Endometrium (tissue), 2 donors: ENCODE data around the gene TTF2.
A peak's percentile ranks its signal among the peaks of the same experiment; 100 is the strongest.
"Not testable (repeated sequence)": the region's sequence is repeated elsewhere in the genome, so short reads cannot be mapped to it uniquely, and the experiment has no call there.

ENCODE experiments used
- FAIRE-seq: peaks from 2 replicates; lab custom pipeline; 2012; peaks lifted over from hg19 to GRCh38; lab: Jason Lieb, UNC
- donor health status: control.
- donor health status: control.

TTF2 gene

DNA sequence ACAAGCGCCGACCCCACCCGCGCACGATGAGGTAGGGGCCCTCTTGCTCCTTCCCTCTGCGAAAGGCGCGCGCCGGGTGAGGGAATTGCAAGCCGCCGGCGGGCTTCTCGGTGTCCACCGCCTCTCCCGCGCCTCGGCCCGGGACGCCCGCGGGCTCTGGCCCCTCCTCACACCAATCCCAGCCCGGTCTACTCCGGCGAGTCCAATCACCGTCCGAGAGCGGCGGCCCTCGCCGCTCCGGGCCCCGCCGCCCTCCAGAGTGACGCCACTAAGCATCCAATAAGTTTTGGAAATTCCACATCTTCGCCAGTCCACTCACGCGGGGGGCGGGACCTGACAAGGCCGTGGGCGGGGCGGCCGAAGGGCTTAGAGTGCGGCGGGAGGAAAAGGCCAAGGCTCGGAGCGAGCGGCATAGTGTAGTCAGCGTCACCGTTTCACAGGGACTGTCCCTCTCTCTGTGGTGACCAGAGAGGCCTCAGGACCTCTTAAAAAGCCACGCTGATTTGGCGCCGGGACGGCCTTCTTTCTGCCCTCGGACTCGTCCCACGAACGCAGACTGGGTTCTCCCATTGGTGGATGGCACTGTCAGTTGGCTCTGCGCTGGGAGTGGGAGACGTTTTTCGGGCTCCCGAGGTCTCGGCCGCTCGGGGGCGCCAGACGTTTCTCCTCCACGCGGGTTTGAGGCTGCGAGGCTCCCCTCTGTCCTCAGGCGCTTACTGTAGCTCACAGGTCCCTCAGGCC lies 61.6 kb downstream of the TTF2 start, which contains the start of gene TRIM45:
Gene TRIM45 (minus strand): TSS at position 161 of the 741 bp plus-strand sequence. CDS start 548 bp downstream, outside the sequence.
- peak; percentile 48 for FAIRE-seq

DNA sequence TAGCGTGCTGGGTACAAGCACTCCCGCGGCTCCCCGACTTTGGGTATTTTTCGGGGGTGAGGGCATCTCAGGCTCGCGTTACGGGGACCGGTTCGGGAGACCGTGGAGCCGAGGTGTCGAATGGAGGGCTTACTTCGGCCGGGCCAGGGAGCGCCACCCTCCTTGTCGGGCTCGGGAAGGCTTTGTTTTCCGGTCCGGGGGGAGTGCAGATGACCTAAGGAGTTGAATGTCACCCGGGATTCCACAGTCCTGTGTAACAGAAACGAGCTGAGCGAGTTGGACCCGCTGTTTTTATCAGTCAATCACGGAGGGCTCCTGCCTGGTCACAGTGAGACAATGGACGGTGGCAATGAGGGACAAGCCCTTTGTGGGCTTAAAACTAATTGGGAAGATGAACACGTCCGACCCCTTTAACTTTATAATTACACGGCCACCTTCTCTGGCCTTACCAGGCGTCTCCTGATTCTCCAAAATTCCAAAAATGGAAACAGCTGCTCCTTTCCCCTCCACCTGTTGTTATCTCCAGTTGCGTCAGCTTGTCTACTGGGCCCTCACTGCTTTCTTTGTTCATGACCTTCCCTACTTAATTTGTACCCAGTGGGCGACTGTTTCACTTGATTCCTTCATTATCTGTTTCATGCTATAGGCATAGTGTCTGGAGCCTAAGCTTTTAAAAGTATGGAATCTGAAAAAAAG lies 62.4 kb downstream of the TTF2 start:
- FAIRE-seq = no peak

DNA sequence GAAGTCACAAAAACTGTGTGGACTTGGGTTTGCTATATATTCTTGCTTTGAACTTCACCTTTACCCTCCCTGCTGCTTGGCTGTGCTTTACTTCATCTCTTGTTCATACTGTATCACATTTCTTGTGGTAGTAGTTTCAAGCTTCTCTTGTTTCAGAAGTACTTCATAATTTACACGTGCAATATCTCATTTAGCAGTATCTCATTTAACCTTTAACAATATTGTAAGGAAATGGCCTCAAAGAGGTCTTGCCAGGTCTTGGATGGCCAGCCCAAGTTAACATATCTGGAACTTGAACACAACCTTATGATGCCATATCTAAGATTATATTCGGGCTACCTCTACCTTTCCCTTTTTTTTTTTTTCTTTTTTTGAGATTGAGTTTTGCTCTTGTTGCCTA lies 63.1 kb downstream of the TTF2 start:
- no peak for FAIRE-seq

DNA sequence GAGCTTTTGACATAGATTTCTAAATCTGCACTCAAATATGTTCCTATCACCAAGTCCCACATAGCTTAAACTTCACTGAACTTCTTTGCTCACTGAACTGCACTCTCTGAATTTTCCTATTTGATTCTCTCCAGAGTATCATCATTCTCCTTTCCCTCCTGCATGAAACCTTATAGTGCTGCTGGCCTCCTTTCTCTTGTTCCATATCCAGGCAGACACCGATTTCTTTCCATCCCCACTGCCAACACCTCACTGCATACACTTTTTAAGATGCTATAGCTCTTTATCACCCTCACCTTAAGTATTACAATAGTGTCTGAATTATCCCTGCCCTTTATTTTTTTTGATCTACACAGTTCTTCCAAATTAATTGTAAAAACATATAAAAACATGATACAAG lies 64.5 kb downstream of the TTF2 start:
- no peak for FAIRE-seq

DNA sequence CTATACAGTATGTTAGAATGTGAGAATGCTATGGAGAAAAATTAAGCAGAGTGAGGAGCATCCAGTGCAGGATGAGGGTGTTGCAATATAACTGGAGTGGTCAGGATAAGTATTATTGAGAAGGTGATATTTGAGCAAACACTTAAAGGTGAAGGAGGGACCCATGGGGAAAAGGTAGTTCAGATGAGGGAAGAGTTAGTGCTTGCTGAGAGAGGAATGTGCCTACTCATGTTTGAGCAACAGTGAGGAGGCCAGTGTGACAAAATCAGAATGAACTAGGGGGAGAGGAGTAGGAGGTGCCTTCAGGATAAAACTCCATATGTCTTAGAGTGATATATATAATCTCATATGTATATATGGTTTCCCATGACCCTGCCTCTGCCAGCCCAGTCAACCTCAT lies 67.7 kb downstream of the TTF2 start:
- no peak for FAIRE-seq

DNA sequence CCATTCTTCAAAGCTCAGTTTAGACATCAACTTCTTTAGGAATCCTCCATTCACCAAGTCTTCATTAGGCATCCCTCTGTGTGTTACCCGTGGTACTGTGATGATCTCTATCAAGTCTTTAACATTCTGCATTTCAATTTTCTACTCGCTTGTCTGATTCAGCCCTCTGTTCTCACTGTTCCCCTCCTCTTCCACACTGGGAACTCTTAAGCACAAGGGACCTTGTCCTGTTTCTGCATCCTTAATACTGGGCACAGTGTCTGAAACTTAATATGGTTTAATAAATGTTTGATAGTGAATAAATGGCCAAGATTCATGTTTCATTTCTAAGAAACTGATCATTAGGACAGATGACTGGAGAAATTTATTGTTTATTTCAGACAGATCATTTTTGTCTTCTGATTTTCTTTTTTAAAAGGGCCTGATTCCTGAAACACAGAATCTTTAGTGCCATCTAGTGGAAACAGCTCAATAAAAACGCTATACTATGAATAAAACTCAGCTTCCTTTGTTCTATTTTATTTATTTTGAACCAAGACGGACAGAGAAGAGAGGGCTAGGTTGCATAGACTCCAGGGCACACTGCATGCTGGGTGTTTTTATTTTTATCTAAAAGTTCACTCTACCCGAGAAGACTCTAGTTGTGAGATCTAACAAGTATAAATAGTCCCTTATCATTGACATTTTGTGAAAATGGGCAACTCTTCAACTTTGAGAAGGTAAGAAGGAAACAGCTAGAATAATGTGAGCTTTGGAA lies 68.4 kb downstream of the TTF2 start:
- FAIRE-seq = peak; percentile 76

DNA sequence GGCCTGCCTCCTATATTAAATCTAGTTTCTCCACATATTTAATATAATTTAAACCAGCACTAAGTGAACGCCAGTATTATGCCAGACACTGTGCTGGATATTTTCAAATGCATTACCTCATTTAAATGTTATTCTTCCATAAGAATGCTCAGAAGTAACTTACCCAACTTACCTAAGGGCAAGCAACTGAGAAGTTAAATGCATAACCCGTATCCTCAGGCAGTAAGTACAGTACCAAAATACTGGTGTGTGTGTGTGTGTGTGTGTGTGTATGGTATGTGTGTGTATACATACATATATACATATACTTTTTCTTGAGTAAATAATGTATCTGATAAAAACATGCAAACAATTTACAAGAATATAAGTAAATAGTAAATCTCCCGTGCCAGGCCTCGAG lies 70.4 kb downstream of the TTF2 start:
- no peak for FAIRE-seq

DNA sequence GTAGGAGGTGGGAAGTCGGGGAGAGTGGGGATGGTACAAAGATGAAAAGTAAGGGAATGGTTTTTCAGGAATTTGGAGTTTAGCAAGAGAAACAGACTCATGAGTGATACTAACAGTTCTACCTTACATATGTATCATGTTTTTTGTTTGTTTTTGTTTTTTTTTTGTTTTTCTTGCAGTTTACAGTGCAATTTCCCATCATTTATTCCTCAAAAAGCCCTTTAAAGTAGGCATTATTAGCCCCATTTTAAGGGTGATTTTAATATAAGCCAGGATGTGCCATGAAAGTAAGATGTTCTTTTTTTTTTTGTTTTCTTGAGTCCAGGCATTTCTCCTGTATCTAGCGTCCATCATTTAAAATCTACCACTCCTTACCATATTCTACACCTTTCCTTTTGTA lies 75.2 kb downstream of the TTF2 start:
- no peak for FAIRE-seq

DNA sequence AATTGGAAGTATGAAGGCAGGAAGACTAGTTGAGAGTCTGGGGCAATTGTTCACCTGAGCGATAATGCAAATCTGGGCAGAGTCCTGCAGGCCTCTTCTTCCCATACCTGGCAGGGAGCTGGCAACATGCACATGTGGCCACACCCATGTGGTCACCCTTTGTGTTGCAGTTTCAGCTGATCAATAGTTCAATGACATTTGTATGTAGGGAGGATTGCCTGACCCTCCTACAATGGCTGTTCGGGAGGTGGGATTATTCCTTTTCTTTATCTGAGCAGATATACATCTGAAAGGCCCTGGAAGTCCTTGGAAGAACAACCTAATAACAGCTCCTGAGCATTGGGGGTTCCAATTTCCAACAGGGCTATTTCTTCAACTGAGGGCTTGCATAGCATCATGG lies 76.6 kb downstream of the TTF2 start:
- FAIRE-seq = no peak

DNA sequence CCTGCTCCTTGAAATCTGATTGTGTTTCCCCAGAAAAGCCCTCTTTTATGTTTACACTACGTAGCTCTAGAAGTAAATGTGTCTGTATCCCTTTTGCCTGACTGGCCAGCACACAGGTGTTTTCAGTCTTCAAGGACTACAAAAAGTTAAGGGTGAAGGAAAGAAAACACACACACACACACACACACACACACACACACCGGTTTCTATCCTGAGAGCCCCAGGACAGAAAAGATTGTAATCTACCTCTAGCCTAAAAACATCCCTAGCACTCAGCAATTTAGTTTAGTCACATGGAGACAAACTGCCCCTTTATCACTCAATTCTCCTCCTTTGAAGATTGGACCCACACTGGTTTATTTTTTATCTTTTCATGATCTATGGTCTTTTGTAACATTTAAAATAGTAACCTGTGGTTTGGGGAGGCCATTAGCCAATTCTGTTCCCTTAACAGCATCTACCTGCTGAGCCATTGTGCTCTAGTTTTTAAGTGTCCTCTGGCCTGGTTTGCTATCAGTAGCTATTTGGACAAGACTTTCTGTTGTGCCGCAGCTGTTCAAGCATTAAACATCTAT lies 77.2 kb downstream of the TTF2 start:
- no peak for FAIRE-seq

DNA sequence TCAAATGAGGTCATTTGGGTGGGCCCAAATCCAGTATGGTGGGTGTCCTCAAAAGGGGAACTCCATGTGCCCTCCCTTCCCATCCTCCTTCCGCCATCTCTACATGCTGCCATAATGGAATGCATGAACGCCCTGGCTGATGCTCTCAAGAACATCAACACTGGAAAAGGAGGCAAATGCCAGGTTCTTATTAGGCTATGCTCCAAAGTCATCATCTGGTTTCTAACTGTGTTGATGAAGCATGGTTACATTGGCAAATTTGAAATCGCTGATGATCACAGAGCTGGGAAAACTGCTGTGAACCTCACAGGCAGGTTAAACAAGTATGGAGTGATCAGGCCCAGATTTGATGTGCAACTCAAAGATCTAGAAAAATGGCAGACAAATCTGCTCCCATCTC lies 78.0 kb downstream of the TTF2 start:
- no peak for FAIRE-seq

DNA sequence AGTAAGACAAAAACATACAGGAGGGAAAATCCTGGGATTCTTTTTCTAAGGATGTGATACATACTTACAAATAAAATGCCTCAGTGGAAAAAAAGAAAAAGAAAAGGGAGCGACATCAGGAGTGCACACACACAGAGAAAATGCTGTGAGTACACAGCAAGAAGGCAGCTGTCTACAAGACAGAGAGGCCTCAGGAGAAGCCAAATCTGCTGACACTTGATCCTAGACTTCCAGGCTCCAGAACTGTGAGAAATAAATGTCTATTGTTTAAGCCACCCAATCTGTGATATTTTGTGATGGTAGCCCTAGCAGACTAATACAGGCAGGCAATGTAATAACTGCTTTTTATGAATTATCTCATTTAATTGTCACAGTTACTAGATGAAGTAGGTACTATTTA lies 78.4 kb downstream of the TTF2 start:
- FAIRE-seq = no peak

DNA sequence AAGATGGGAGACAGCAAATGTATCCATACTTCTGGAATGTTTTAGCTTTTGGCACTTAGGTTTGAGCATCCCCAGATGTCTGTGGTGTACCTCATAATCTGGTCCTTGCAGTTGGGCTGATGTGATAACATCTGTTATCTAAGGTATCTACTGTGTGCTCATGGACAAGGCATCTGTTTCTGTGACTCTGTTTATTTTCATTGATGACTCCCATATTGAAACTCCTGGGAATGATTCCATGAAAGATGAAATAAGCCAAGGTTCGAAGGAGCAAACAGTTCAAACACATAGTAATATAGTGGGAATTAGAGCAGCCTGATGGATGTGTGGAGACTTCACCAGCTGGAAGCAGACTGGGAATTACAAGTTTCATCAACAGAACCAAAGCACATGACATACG lies 82.1 kb downstream of the TTF2 start:
- no peak for FAIRE-seq

DNA sequence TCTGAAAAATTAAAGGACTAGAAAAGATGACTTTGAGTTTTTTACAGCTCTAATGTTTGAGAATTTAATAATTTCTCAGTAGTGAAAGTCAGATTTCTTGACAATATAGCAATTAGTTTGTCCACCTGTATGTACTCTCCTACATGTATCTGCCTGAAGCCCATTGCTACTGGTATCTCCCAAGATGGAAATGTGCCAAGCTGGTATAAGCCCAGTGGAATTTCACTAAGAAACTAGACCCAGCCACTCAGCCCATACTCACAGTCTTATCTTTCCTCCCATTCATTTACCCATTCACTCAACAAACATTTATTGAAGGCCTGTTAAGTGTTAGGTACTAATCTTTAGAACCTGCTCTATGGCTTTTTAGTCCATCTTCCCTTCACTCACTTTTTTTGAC lies 83.0 kb downstream of the TTF2 start:
- no peak for FAIRE-seq

DNA sequence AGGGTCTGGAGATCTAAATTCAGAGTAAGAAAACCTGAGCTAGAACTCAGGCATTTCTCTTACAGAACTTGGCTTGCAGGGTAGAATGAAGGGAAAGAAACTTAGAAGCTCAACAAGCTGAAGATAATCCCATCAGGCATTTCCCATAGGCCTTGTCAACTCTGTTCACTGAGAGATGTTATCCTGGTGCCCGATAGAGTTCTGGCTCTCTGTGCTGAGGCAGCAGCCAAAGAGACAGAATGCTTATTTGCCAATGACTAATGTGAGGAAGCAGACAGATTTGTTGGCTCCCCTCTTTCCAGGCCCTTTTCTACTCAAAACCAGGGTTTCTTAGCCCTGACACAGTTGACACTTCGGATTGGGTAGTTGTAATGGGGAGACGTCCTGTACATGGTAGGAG lies 83.7 kb downstream of the TTF2 start:
- FAIRE-seq = no peak

DNA sequence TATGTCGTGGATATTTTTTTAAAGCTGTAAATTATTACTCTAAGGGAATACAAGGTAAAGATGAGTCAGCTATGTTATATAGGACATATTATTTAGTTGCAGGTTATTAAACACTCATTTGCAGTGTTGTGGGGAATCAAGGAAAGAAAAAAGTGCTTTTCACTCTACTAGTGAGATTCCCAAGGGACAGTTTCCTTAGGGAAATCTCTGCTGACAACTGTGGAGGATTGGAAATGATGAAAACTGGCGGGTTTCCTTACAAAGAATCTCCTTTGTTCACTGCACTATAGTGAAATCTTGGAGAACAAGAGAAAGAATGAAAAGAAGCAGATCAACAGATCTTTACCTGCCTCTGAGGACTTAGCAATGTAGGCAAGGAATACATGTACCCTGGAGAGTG lies 85.9 kb downstream of the TTF2 start:
- no peak for FAIRE-seq

DNA sequence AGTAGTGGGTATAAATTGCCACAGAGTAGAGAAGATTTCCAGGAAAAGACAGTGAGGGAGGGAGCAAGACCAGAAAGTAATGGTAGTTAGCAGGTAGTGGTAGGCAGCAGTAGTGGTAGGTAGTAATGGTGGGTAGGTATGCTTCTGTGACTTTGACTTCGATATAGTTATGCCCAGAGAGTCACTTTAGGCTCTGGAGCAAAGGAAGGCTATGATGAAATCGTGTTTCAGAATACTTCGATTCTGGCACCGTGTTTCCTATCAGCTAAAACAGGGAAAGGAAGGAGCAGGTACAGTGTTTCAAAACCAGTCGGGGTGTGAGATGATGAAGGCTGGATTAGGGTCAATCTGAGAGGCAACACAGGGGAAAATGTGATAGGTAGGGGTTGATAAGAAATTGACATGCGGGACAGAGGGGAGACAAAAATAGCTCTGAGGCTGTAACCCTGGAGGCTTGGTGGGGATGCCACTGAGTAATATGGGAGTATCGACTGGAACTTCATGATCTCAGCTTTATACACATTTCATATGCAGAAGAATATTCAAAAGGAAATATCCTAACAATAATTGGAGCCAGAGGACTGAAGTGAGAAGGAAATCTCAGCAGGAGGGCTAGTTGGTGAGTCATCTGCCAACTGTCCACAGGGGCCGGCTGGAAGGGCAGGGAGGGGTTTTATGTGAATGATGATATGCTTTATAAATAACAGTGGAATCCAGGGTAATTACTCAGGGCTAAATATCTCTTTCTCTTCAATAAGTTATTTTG lies 86.6 kb downstream of the TTF2 start:
- FAIRE-seq = no peak

DNA sequence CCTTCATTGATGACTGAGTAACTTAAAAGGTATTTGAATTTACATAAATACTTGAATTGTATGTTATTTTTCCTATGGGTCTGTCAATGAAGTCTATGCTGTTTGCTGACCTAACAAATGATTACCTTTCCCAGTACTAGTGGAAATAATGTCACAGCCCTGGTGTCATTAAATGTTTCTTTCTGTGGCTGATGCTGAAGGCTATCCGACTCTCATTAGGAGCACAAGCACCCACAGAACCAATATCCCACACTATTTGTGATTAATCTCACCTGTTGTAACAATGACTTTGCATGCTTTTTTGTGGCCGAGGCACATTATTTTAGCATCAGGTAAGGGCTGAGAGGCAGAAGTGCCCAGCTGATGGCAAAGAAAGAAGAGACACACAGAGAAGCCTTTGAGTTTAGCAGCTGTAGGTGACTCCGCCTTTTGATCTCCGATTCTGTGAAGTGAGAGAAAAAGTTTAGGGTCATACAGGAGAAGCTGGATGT lies 87.3 kb downstream of the TTF2 start:
- no peak for FAIRE-seq

DNA sequence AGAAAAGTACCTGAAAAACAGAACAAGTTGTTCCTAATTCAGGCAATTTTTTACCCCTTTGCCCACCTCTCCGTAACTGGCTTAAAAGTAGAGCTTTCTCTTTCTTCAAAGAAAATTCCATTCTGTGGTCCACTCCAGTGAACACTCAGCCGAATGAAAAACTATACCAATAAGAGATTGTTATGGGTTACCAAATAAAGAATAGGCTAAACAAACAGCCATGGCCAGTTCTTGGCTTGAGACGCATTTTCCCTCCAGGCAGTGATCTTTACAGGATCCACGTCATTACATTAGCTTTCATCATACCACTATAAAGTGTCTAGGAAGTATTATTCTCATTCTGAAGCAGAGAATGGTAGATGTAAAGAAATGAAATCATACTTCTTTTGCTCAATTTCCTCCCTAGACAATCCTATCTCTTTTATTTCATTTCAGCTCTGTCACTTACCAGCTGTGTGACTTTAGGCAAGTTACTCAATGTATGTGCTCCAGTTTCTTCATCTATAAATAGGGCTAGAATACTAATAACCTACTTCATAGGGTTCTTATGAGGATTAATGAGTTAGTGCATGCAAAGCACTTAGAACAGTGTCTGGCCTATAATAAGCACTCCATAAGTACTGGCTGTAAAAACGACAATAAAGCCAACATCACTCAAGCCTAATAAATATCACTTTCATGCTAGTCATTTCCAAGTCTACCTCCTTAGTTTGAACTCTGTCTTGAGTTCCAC lies 87.9 kb downstream of the TTF2 start:
- FAIRE-seq = no peak

DNA sequence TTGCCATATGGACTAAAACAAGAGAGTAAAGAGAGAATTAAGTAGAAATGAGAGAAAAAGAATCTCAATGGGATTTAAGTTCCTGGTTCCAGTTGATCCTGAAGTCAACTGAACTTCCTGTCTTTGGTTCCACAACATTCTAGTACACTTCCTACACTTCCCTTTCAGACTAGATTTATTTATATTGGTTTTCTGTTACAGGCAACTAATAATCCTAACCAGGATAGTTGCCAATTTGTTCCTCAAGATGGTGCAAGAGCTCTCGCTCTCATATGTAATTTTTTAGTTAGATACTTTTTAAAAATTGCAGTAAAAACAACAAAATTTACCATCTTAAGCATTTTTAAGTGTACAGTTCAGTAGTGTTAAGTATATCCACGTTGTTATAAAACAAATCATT lies 90.2 kb downstream of the TTF2 start:
- FAIRE-seq = no peak

DNA sequence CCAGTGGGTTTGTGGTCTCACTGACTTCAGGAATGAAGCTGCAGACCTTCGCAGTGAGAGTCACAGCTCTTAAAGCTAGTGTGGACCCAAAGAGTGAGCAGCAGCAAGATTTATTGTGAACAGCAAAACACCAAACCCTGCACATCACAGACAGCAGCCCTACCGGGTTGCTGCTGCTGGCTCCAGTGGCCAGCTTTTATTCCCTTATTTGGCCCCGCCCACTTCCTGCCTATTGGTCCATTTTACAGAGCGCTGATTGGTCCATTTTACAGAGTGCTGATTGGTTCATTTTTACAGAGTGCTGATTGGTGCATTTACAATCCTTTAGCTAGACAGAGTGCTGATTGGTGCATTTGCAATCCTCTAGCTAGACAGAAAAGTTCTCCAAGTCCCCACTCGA lies 91.2 kb downstream of the TTF2 start:
- not testable (repeated sequence) for FAIRE-seq
